HG03175 (cell line): ENCODE measurements around the gene NUMBL.
"Not testable (repeated sequence)": the region's sequence is repeated elsewhere in the genome, so short reads cannot be mapped to it uniquely, and the experiment has no call there.

Experiments
- ATAC-seq: cut with Tn5 transposase; IDR thresholded peaks from one replicate; pipeline ENCODE4 v1.9.1; 2021; ENCODE audit warnings: mild to moderate bottlenecking, moderate library complexity; ENCODE audit not compliant: unreplicated experiment

The NUMBL gene

DNA sequence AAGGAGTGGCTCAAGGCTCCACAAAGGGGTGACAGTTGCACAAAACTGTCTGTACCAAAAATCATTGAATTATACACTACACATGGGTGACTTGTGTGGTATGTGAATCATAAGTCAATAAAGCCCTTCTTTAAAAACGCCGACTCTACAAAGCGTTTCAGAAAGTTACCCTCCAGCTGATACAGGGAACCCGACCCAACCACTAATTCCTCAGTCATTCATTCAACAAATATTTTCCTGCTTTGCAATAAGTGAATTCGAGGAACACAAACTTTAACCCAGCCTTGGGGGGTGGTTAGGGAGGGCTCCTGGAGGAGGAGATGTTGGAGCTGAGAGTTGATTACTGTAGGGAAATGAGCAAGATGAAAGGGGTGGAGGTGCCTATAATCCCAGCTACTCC lies 57.2 kb downstream of the NUMBL start:
- no peak for ATAC-seq

DNA sequence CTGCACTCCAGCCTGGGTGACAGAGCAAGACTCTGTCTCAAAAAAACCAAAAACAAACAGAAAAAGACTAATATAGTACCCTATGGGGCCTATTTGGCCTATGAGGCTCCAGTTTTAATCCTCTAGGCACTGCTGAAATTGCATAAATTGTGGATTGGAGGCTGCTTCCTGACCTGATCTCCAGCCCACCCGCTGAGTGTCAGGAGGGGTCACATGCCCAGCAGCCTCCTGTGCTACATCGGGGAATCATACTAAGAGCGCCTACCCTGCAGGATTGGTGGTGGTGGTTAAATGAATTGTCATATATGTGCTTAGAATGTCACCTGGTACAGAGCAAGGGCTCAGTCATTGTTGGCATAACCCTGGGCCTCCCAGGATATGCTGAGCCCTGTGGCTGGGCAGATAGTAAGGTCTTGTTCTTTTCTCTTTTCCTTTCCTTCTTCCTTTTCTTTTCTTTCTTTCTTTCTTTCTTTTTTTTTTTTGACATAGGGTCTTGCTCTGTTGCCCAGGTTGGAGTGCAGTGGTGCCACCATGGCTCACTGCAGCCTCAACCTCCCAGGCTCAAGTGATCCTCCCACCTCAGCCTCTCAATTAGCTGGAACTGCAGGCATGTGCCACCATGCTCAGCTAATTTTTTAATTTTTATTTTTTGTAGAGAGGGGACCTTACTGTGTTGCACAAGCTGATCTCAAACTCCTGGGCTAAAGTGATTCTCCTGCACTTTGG lies 58.0 kb downstream of the NUMBL start:
- ATAC-seq, result no peak

- no peak for ATAC-seq
These were observed 59.8 kb downstream of the NUMBL start for GRCh38 chr19:40630571-40631160.

DNA sequence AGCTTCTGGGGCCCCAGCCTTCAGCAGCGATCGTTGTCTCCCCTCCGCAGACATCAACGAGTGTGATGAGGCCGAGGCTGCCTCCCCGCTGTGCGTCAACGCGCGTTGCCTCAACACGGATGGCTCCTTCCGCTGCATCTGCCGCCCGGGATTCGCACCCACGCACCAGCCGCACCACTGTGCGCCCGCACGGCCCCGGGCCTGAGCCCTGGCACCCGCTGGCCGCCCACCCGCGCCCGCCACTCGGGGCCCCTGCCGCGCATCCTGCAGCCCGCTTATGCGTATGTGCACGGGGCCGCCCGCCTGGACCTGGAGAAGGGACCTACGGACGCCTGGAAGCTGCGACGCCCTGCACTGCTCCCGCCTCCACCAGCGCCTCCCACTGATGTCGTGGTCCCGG lies 61.1 kb downstream of the NUMBL start:
- ATAC-seq, result no peak

DNA sequence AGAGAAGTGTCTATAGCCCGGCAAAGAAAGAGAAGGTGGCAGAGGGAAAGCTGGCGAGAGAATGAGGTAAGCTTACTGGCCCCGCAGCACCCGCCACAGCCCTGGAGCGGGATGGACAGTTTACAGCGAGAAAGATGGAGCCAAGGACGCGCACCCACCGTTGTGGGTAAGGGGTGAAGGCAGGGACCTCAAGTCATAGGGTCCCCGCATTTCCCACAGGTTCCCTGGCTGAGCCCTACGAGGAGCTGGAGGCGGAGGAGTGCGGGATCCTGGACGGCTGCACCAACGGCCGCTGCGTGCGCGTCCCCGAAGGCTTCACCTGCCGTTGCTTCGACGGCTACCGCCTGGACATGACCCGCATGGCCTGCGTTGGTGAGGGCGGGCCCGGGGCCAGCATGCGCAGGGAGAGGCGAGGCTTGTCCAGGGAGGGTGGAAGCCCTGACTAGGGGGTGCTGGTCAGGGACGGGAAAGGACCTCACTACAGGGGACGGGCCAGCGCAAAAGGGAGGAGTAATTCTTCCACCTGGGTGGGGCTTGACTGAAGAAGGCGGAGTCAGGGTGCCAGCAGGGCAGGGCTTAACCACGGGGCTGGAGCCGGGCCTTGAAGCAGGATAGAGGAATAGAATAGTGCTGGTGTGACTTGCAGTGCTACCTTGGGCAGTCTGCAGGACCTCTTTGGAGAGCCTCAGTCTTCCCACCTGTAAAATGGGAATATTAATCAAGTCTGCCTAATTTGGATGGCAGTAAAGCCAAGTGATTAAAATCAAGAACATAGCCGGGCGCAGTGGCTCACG lies 62.8 kb downstream of the NUMBL start:
- ATAC-seq, result no peak

DNA sequence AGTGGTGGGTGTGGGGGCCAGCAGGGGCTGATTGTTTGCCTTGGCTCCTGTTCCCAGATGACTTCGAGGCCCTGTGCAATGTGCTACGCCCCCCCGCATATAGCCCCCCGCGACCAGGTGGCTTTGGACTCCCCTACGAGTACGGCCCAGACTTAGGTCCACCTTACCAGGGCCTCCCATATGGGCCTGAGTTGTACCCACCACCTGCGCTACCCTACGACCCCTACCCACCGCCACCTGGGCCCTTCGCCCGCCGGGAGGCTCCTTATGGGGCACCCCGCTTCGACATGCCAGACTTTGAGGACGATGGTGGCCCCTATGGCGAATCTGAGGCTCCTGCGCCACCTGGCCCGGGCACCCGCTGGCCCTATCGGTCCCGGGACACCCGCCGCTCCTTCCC lies 63.5 kb downstream of the NUMBL start:
- no peak for ATAC-seq

GRCh38 chr19:40625406-40626120 lies 64.9 kb downstream of the NUMBL start:
- no peak for ATAC-seq

DNA sequence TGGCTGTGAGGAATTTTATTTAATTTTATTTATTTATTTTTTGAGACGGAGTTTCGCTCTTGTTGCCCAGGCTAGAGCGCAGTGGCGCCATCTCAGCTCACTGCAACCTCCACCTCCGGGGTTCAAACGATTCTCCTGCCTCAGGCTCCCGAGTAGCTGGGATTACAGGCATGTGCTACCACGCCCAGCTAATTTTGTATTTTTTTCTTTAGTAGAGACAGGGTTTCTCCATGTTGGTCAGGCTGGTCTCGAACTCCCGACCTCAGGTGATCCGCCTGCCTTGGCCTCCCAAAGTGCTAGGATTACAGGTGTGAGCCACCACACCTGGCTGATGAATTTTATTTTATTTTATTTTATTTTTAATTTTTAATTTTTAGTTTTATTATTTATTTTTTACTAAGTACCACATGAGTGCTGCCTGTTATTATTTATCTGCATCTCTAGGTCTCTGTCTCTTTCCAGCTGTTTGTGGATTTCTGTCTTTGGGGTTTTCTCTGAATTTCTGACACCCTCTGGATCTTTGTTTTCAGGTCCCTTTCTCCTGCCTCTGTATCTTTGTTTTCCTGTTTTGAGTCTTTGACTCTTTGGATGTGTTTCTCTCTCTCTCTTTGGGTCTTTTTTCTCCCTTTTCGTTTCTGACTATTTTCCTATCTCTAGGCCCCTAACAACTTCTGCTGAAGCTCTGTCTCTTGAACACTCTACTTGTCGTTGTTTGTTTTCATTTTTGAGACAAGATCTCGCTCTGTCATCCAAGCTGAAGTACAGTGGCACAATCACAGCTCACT lies 65.9 kb downstream of the NUMBL start:
- ATAC-seq, result not testable (repeated sequence)

DNA sequence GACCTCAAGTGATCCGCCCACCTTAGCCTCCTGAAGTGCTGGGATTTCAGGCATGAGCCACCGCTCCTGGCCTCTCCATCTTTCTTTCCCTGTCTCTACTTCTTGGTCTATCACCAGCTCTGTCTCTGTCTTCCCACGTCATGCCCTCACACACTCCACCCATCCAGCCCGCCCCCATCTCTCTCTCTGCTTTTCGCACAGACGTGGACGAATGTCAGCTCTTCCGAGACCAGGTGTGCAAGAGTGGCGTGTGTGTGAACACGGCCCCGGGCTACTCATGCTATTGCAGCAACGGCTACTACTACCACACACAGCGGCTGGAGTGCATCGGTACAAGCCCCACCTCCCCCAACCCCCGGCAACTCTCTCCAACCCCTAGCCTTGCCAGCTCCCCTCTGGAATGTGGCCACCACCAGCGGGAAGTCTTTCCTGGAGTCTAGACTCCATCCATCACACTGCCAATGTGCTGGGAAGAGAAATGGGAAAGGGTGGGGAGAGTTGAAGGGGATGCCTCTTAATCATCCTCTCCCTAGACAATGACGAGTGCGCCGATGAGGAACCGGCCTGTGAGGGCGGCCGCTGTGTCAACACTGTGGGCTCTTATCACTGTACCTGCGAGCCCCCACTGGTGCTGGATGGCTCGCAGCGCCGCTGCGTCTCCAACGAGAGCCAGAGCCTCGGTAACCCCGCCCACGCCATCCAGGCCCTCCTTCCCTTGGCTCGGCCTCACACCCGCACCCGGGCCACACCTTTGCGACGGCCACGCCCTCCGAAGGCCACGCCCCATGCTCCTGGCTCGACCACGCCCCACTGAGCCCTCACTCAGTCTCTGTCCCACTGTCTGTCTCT lies 66.8 kb downstream of the NUMBL start:
- no peak for ATAC-seq

- no peak for ATAC-seq
These were observed 67.7 kb downstream of the NUMBL start for GRCh38 chr19:40622773-40623075.

GRCh38 chr19:40621966-40622772 lies 68.3 kb downstream of the NUMBL start:
- no peak for ATAC-seq

GRCh38 chr19:40621283-40621682 lies 69.2 kb downstream of the NUMBL start:
- ATAC-seq, result no peak

DNA sequence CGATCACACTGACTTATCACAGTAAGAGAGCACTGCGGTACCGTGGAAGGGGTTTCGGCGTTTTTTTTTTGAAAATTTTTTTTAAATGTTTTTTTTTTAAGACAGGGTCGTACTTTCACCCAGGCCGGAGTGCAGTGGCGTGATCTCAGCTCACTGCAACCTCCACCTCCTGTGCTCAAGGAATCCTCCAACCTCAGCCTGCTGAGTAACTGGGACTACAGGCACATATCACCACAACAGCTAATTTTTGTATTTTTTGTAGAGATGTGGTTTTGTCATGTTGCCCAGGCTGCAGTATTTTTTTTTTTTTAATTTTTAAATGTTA lies 70.3 kb downstream of the NUMBL start:
- ATAC-seq, result no peak

DNA sequence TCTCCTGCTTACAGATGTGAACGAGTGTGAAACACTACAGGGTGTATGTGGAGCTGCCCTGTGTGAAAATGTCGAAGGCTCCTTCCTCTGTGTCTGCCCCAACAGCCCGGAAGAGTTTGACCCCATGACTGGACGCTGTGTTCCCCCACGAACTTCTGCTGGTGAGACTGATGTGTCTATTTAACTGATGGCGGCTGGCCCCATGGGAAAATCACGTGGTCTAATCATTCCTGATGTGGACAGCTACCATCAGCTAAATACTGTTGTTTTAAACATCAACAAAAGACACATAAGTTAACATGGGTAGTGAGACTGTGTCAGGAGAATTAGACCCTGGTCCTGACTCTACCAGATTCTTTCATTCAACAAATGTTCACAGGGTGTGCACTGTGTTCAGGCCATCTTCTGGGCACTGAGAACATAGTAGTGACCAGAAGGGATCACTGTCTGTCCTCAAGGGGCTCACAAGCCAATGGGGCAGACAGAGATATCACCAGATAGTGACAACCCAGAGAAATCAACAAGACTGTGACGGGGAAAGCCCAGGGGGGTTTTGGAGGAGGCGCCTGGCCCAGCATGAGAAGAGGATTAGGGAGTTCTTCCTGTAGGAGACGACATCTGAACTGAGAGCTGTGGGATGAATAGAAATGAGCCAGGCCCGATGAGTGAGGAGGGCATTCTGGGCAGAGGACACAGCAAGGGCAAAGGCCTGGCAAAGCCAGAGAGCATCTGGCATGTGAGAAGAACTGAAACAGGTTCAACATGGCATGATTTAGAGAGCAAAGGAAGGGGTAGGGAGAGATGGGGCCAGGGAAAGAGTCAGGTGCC lies 70.9 kb downstream of the NUMBL start:
- ATAC-seq, result no peak

DNA sequence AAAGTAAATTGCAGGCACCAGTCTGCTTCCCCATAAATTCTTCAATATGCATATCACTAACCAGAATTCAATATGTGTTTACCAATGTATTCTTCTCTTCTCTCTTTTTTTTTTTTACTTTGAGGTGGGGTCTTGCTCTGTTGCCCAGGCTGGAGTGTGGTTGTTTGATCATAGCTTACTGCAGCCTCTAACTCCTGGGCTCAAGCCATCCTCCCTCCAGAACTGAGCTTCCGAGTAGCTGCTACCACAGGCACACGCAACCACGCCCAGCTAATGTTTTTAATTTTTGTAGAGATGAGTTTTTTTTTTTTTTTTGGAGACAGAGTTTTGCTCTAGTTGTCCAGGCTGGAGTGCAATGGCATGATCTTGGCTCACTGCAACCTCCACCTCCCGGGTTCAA lies 72.5 kb downstream of the NUMBL start:
- no peak for ATAC-seq

DNA sequence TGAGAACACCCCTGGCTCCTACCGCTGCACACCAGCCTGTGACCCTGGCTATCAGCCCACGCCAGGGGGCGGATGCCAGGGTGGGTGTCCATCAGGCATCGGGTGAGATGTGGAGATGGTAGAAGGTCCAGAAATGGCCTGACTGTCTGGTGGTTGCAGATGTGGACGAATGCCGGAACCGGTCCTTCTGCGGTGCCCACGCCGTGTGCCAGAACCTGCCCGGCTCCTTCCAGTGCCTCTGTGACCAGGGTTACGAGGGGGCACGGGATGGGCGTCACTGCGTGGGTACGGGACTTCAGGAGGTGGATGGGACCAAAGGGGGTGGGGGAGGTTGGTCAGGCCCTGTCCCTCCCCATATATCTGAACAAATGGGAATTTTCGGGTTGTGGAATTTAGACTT lies 73.5 kb downstream of the NUMBL start:
- ATAC-seq, result no peak

GRCh38 chr19:40616178-40616577 lies 74.3 kb downstream of the NUMBL start:
- ATAC-seq, result no peak
